GM23248 (cell line): ENCODE results near the gene ANKK1. TPM values are rescaled to one million over a fixed set of nuclear protein-coding genes. Genes with fewer than 3 reads are reported as not detected.

ENCODE experiments used
- DNase-seq: peaks from one replicate; pipeline ENCODE4 v3.0.0-alpha.2; 2015
- H2AFZ ChIP-seq: fragments of 200-600 bp; sonication (generic); 2 replicates; pipeline ENCODE4 v1.6.1; 2016; ENCODE audit warnings: antibody characterized with exemption
- H3F3A ChIP-seq: fragments of 200-600 bp; sonication (generic); 2 replicates; pipeline ENCODE4 v1.6.1; 2016; ENCODE audit warnings: mild to moderate bottlenecking, antibody characterized with exemption, mixed run types; ENCODE audit not compliant: insufficient read depth
- H3K27ac ChIP-seq: fragments of 200-600 bp; sonication (generic); 2 replicates; pipeline ENCODE4 v1.5.1; 2016; ENCODE audit warnings: mild to moderate bottlenecking
- H3K27me3 ChIP-seq: fragments of 200-600 bp; sonication (generic); replicated peaks from 2 replicates; pipeline ENCODE4 v1.6.1; 2016; ENCODE audit warnings: mild to moderate bottlenecking; ENCODE audit not compliant: insufficient read depth
- H3K36me3 ChIP-seq: fragments of 200-600 bp; sonication (generic); 2 replicates; pipeline ENCODE4 v1.6.1; 2016; ENCODE audit warnings: low read depth, mild to moderate bottlenecking
- H3K4me1 ChIP-seq: fragments of 200-600 bp; sonication (generic); 2 replicates; pipeline ENCODE4 v1.6.1; 2016; ENCODE audit warnings: mild to moderate bottlenecking; ENCODE audit not compliant: insufficient read depth
- H3K4me2 ChIP-seq: fragments of 200-600 bp; sonication (generic); one replicate; pipeline ENCODE4 v1.6.1; 2016; ENCODE audit warnings: mild to moderate bottlenecking; ENCODE audit not compliant: unreplicated experiment
- H3K4me3 ChIP-seq: fragments of 200-600 bp; sonication (generic); 2 replicates; pipeline ENCODE4 v1.5.1; 2016; ENCODE audit warnings: mild to moderate bottlenecking
- H3K79me2 ChIP-seq: fragments of 200-600 bp; sonication (generic); 2 replicates; pipeline ENCODE4 v1.6.1; 2016; ENCODE audit warnings: mild to moderate bottlenecking; ENCODE audit not compliant: insufficient read depth
- H3K9ac ChIP-seq: fragments of 200-600 bp; sonication (generic); 2 replicates; pipeline ENCODE4 v1.6.1; 2016; ENCODE audit warnings: mild to moderate bottlenecking
- H3K9me2 ChIP-seq: fragments of 200-600 bp; sonication (generic); 2 replicates; pipeline ENCODE4 v1.6.1; 2016; ENCODE audit warnings: mixed run types, mild to moderate bottlenecking, moderate library complexity; ENCODE audit not compliant: insufficient read depth
- H3K9me3 ChIP-seq: fragments of 200-600 bp; sonication (generic); one replicate; pipeline ENCODE4 v1.6.1; 2017; ENCODE audit warnings: low read depth
- H4K20me1 ChIP-seq: fragments of 200-600 bp; sonication (generic); 2 replicates; pipeline ENCODE4 v1.6.0; 2016; ENCODE audit not compliant: insufficient read depth
- EZH2 ChIP-seq: fragments of 200-600 bp; sonication (generic); IDR thresholded peaks from 2 replicates; pipeline ENCODE4 v1.6.1; 2018; ENCODE audit warnings: antibody characterized with exemption, mild to moderate bottlenecking; ENCODE audit not compliant: insufficient read depth, poor library complexity, severe bottlenecking
- EZH2phosphoT487 ChIP-seq: fragments of 200-600 bp; sonication (generic); IDR thresholded peaks from 2 replicates; pipeline ENCODE4 v1.6.1; 2018; ENCODE audit warnings: antibody characterized with exemption, moderate library complexity, mild to moderate bottlenecking, low read depth; ENCODE audit not compliant: insufficient read depth
- WGBS, 2 experiments: methylation state at CpG; one replicate each; pipeline ENCODE4 v1.1.6; 2015 to 2017; ENCODE audit warnings: low lambda C conversion rate in 2 of 2, low coverage in 1 of 2; ENCODE audit errors: missing lambda C conversion rate in 2 of 2; 5-methylcytosine and 5-hydroxymethylcytosine counted together
- in situ Hi-C: fragments of 300-500 bp; cut with MboI; formaldehyde crosslinking; loops from 2 replicates; pipeline ENCODE4 v1.15.0; 2020
- polyA plus RNA-seq: library from polyadenylated mRNA; unstranded; fragments of >200 nt; fragmentation: Nextera tagmentation; extraction: Ambion mirVana; gene quantifications from 2 replicates; pipeline ENCODE4 v1.2.1, GENCODE V29; 2016
- total RNA-seq: library from RNA; depleted of rRNA; stranded (reverse); fragments of >200 nt; shearing (Covaris generic); gene quantifications from 2 replicates; pipeline ENCODE4 v1.2.3, GENCODE V29; 2014

Gene ANKK1
- total and polyA plus RNA-seq, 2 experiments from 2014 or later = not detected

- H3K4me2 ChIP-seq = no peak overlapping the region
- no peaks in the 10 kb centered on the region for H3K79me2 ChIP-seq
- peaks cover 10% of the 10 kb centered on the region for H3K4me1 ChIP-seq
- peaks cover 28% of the 10 kb centered on the region for H3K27me3 ChIP-seq
- WGBS, 2 experiments = 10% methylated on average over 3 of the region's 3 CpGs
- H3K9me2 ChIP-seq = no peaks in the 10 kb centered on the region
- H2AFZ ChIP-seq = no peak overlapping the region
- no peaks in the 10 kb centered on the region; the same call in 1 of the 2 replicates for H4K20me1 ChIP-seq
- no peak overlapping the region for H3K9ac ChIP-seq
- TF ChIP-seq EZH2 (no peak), EZH2phosphoT487 (no peak)
- in situ Hi-C loops = no loop called here
- 0 out of 2 replicates have a peak overlapping the region, but pooled peaks have one; percentile 2 for H3K27ac ChIP-seq
- peak; percentile 91 for DNase-seq
- no peak overlapping the region for H3K4me3 ChIP-seq
- no peaks in the 10 kb centered on the region for H3K9me3 ChIP-seq
- no peaks in the 10 kb centered on the region for H3K36me3 ChIP-seq
- peaks cover 5% of the 10 kb centered on the region; the same call in 1 of the 2 replicates for H3F3A ChIP-seq
These were observed 3.0 kb upstream of the ANKK1 start for GRCh38 chr11:113384551-113384950.

DNA sequence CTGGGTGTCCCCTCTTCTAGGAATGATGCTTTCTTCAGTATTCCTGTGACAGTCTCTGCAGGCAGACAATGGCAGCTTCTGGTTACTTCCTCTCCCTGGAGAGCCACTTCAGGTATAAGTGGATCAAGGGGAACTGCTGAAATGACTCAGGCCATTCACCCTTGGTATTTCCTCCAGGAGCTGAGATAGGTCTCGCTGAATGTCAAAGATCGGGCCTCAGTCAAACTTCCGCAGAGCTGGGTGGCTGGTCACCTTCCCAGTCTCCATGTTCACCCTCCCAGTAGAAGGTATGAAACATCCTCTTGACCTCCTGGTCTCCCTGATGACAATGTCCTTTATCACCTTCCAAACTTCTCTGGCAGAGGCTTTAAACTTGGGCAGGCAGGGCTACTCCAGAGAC lies 1.8 kb upstream of the ANKK1 start:
- Histone ChIP-seq H3K79me2 (no peaks in the 10 kb centered on the region), H2AFZ (no peak overlapping the region), H3K9me2 (no peaks in the 10 kb centered on the region), H4K20me1 (no peaks in the 10 kb centered on the region; the same call in 1 of the 2 replicates), H3K4me1 (peaks cover 10% of the 10 kb centered on the region), H3F3A (peaks cover 5% of the 10 kb centered on the region; the same call in 1 of the 2 replicates), H3K9ac (no peak overlapping the region), H3K36me3 (no peaks in the 10 kb centered on the region), H3K4me3 (no peak overlapping the region), H3K27me3 (peaks cover 38% of the 10 kb centered on the region), H3K4me2 (no peak overlapping the region), H3K27ac (no peak overlapping the region), H3K9me3 (no peaks in the 10 kb centered on the region)
- no peak for DNase-seq
- no peak for TF ChIP-seq EZH2
- no peak for TF ChIP-seq EZH2phosphoT487
- 96 to 98% methylated on average over 3 of the region's 3 CpGs for WGBS, 2 experiments
- in situ Hi-C loops = no loop called here

GRCh38 chr11:113386866-113387265 lies 713 bp upstream of the ANKK1 start:
- Histone ChIP-seq H3K27ac (no peak overlapping the region), H3K9ac (no peak overlapping the region), H3K36me3 (no peaks in the 10 kb centered on the region), H4K20me1 (no peaks in the 10 kb centered on the region; the same call in 1 of the 2 replicates), H3K4me2 (no peak overlapping the region), H3K4me3 (no peak overlapping the region), H3K9me3 (no peaks in the 10 kb centered on the region), H3K27me3 (peaks cover 50% of the 10 kb centered on the region), H3K9me2 (no peaks in the 10 kb centered on the region), H3K4me1 (peaks cover 10% of the 10 kb centered on the region), H2AFZ (no peak overlapping the region), H3K79me2 (no peaks in the 10 kb centered on the region), H3F3A (peaks cover 5% of the 10 kb centered on the region; the same call in 1 of the 2 replicates)
- in situ Hi-C loops = no loop called here
- no peak for DNase-seq
- WGBS, 2 experiments = 70 to 85% methylated on average over 6 of the region's 6 CpGs
- TF ChIP-seq EZH2phosphoT487 (no peak), EZH2 (no peak)

DNA sequence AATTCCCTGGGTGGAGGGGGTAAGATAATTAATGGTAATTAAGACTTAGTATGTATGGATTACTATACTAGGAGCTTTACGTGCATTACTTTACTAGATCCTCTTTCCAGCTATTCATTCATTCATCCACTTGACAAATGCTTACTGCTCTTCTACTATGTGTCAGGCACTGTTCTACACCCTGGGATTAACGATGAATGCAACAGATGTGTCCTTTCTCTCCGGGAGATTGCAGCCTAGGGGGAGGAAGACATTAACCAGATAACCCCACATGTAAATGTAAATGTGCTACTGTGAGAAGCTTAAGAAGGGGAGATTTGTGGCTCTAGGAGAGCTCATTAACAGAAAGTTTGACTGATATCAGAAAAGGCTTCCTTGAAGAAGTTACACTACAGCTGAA lies 1.7 kb downstream of the ANKK1 start:
- DNase-seq = no peak
- Histone ChIP-seq H3K27me3 (peaks cover 57% of the 10 kb centered on the region), H3K4me2 (no peak overlapping the region), H3K36me3 (no peaks in the 10 kb centered on the region), H3K4me3 (no peak overlapping the region), H2AFZ (no peak overlapping the region), H4K20me1 (no peaks in the 10 kb centered on the region; the same call in 1 of the 2 replicates), H3K79me2 (no peaks in the 10 kb centered on the region), H3K4me1 (peaks cover 6% of the 10 kb centered on the region; the same call in 1 of the 2 replicates), H3K27ac (no peak overlapping the region), H3F3A (no peaks in the 10 kb centered on the region), H3K9me2 (no peaks in the 10 kb centered on the region), H3K9me3 (no peaks in the 10 kb centered on the region), H3K9ac (no peak overlapping the region)
- 10 to 19% methylated on average over 3 of the region's 3 CpGs for WGBS, 2 experiments
- TF ChIP-seq EZH2 (no peak), EZH2phosphoT487 (no peak)
- in situ Hi-C loops = no loop called here
